HPDE6-E6E7 (cell line): ENCODE measurements around the gene MRGPRX1.
"Not testable (repeated sequence)": the region's sequence is repeated elsewhere in the genome, so short reads cannot be mapped to it uniquely, and the experiment has no call there.

Experiments
- DNase-seq: peaks from one replicate; pipeline ENCODE4 v3.0.0; 2011; ENCODE audit warnings: missing footprints; ENCODE audit errors: extremely low spot score

Gene MRGPRX1

DNA sequence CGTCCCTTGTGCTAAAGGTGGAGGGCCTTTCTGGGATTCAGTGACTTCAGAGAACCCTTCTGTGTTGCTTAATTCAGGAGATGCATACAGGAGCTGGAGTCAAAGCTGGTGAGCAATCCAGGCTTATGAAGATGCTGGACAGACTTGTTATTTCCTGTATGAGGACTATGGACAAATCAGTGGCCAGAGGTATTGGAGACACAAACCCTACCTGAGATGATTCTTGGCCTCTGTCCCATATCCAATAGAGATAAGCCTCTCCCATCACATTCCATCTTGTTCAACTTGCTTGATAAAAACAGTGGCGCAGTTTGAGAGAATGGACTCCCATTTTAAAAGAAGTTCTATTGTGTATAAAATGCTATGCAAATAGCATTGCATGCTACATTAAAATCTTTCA lies at the start of gene MRGPRX1:
Gene MRGPRX1 (minus strand): TSS at position 101 of the 400 bp plus-strand sequence. CDS start 4,630 bp downstream, outside the sequence.
- DNase-seq: no peak

DNA sequence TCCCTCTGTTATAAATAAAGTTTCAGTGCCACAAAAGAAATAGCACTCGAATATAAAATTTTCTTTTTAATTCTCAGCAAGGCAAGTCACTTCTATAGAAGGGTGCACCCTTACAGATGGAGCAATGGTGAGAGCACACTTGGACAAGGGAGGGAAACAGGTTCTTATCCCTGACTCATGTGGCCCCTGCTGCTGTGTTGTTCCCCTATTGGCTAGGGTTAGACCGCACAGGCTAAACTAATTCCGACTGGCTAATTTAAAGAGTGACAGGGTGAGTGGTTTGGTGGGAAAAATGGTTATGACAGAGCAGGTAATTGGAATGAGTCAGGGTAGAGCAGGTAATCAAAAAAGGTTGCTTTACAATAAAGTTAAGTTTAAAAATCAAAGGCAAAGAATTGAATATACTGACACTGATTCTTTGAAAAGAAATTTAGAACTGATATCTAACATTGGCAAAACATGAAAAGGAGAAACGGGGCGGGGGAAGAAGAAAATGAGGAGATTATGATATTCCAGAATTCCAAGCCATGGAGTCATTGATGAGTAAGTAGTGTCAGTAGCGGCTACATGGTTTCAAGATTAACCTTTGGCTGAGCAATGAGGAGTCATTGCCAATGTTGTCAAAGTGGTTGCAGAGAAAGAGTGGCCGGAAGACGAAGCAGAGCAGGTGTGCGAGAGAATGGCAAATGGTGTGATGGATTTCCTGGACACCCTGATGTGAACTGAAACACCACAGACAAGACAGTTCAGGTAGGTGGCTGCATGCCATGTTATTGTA lies 48.4 kb upstream of the MRGPRX1 start:
- DNase-seq: peak; percentile 65

DNA sequence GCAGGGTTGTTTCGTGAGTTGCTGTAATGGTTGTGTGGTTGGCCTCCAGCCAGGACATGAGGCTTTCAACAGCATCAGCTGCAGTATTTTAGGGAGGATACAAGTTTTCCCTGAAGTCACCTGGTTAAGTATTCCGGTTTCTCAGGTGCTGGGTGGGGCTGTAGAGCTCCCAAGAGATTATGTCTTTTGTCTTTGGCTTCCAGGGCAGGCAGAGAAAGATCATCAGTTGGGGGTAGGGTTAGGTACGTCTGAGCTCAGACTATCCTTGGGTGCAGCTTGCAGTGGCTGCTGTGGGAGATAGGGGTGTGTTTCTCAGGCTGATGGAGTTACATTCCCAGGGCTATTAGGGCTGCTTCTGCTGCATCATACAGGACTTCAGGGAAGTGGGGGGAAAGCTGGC lies 47.5 kb upstream of the MRGPRX1 start:
- DNase-seq: peak; percentile 3

DNA sequence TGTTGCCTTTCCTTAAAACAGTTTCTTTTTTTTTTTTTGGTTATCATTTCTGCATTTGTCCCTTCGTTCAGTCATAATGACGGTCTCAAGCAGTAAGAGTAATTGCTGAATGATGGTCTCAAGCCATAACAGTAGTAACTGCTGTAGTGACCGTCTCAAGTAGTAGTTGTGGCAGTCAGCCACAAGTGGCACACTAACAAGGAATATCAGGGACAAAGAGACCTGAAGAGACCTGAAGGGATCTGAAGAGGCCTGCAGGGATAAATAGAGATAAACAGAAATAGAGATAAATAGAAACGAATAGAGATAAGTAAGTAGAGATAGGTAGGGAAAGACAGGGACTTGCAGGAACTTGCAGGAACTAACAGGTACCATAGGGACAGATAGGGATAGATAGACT lies 42.7 kb upstream of the MRGPRX1 start:
- DNase-seq: no peak

DNA sequence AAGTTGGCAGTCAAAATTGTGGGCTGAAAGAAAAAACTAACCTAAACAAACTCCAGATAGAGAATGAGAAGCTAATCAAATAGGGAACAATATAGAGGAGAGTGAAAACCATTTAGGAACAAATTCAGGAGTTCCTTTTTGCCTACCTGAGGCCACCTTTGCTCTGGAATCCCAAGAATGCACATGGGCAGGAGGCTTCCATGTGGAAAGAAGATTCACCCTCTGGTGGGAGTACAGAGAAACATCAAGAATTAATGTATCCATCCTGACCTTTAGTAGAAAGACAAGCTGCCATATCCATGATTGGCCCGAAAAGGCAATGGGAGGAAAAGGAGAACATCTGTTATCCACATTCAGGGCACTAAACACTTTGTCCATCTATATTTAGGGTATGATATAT lies 35.0 kb upstream of the MRGPRX1 start:
- DNase-seq: no peak

DNA sequence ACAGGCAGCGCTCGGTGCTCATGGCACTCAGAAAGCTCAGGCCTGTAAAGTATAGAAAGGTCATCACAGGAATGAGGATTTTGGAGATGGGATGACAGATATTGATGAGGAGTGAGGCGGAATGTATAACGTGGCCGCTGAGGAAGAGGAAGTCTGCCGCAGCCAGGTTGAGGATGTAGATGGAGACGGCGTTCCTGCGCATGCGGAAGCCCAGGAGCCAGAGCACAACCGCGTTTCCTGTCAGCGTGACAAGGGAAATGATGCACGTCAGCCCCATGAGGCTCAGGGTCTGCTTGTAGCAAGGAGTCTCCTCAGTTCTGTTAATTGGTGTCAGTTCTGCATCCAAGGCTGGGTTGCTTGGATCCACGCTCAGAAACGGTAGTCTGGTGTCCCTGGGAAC lies 33.1 kb upstream of the MRGPRX1 start:
- no peak for DNase-seq

DNA sequence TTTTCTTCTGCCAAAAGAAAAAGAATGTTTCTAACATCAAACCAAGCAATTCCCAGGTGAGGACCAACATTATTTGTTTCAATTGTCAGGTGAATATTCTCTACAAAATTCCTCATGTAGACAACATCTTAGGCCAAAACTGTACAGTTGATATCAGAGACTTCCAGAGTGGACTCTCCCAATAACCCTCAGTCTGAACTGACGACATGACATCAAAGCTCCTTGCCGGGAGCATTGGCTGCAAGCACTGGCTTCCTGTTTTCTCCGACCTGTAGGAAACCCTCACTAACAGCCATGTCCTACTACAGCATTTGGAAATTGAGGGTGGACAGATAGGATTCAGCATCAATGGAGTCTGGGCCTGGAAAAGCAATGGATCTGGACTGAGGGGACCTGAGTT lies 30.5 kb upstream of the MRGPRX1 start:
- DNase-seq: no peak

DNA sequence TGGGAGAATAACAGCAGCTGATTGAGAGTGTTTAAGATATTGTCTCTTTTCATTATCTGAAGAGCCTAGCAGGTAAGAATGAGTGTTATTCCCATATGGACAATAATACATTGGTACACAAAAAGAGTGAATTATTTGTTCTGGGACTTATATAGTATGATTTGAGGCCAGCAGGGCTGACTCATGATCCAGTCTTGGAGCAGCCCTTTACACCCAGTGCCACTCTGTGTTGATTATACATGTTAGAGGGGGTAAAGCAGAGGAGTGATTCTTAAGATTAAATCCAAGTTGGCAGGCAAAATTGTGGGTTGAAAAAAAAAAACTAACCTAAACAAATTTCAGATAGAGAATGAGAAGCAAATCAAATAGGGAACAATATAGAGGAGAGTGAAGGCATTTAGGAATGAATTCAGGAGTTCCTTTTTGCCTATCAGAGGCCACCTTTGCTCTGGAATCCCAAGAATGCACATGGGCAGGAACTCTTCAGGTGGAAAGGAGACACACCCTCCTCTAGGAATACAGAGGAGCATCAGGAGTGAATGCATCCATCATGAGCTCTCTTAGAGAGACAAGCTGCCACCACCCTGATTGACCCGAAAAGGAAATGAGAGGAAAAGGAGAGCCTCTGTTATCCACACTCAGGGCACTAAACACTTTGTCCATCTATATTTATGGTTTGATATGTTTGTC lies 19.2 kb upstream of the MRGPRX1 start:
- DNase-seq: no peak

DNA sequence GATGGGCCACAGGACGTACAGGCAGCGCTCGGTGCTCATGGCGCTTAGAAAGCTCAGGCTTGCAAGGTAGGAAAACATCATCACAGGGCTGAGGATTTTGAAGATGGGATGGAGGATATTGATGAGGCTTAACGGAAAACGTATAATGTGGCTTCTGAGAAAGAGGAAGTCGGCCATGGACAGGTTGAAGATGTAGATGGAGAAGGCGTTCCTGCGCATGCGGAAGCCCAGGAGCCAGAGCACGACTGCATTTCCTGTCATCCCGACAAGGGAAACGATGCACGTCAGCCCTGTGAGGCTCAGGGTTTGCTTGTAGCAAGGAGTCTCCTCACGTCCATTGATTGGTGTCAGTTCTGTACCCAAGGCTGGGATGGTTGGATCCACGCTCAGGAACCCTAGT lies 17.4 kb upstream of the MRGPRX1 start:
- DNase-seq: no peak

DNA sequence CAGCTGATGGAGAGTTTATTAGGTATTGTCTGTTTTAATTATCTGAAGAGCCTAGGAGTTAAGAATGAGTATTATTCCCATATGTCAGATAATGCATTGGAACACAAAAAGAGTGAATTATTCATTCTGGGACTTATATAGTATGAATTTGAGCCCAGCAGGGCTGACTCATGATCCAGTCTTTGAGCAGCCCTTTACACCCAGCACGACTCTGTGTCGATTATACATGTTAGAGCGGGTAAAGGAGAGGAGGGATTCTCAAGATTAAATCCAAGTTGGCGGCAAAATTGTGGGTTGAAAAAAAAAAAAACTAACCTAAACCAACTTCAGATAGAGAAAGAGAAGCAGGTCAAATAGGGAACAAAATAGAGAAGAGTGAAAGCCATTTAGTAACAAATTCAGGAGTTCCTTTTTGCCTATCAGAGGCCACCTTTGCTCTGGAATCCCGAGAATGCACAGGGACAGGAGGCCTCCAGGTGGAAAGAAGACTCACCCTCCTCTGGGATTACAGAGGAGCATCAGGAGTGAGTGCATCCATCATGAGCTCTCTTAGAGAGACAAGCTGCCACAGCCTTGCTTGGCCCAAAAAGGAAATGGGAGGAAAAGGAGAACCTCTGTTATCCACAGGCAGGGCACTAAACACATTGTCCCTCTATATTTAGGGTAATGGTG lies 3.1 kb downstream of the MRGPRX1 start:
- no peak for DNase-seq

DNA sequence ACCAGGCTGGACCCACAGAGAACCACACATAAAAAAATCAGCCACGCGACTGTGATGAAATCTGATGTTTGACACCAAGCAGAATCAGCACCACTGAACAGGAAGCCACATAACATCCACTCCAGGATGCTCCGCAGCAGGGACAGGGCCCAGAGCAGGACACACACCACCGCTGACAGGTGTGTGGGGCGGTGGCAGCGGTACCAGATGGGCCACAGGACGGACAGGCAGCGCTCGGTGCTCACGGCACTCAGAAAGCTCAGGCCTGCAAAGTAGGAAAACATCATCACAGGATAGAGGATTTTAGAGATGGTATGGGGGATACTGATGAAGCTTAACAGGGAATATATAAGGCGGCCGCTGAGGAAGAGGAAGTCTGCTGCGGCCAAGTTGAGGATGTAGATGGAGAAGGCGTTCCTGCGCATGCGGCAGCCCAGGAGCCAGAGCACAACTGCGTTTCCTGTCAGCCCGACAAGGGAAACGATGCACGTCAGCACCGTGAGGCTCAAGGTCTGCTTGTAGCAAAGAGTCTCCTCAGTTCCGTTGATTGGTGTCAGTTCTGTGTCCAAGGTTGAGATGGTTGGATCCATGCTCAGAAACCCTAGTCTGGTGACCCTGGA lies 4.9 kb downstream of the MRGPRX1 start:
- DNase-seq: no peak

DNA sequence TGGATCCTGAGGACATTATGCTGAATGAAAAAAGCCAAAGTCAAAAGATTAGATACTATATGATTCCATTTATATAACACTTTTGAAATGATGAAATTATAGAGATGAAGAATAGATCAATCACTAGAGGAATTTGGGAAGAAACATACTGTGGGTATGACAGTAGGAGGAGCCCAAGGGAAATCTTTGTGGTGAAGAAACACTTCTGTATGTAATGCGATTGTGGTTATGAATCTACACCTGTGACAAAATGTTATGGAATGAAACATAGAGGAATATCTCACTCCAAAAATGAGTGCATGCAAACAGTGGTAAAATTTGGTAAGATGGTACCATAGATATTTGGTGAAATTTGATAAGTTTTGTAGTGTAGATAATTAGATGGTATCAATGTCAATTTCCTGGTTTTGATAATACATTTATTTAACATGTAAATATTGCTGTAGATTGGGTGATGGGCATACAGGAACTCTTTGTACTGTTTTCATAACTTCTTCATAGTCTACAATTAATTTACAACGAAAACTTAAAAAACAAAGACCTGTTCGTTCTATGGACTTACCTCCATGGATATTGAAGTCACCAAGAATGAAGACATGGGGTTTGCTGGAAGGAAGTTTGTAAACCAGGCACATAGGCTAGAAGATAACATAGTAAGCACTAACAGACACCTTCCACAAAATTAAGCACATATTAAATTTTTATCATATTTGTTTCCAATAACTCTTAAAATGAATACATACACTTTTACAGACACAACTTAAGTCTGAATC lies 11.5 kb downstream of the MRGPRX1 start:
- DNase-seq: no peak

DNA sequence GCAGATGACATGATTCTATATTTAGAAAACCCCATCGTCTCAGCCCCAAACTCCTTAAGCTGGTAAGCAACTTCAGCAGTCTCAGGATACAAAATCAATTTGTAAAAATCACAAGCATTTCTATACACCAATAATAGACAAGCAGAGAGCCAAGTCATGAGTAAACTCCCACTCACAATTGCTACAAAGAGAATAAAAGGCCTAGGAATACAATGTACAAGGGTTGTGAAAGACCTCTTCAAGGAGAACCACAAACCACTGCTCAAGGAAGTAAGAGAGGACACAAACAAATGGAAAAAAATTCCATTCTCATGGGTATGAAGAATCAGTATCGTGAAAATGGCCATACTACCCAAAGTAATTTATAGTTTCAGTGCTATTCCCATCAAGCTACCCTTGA lies 13.8 kb downstream of the MRGPRX1 start:
- DNase-seq: not testable (repeated sequence)

DNA sequence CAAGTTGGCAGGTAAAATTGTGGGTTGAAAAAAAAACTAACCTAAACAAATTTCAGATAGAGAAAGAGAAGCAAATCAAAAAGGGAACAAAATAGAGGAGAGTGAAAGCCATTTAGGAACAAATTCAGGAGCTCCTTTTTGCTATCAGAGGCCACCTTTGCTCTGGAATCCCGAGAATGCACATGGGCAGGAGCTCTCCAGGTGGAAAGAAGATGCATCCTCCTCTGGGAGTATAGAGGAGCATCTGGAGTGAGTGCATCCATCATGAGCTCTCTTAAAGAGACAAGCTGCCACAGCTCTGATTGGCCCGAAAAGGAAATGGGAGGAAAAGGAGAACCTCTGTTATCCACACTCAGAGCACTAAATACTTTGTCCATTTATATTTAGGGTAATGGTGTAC lies 26.3 kb downstream of the MRGPRX1 start:
- no peak for DNase-seq

DNA sequence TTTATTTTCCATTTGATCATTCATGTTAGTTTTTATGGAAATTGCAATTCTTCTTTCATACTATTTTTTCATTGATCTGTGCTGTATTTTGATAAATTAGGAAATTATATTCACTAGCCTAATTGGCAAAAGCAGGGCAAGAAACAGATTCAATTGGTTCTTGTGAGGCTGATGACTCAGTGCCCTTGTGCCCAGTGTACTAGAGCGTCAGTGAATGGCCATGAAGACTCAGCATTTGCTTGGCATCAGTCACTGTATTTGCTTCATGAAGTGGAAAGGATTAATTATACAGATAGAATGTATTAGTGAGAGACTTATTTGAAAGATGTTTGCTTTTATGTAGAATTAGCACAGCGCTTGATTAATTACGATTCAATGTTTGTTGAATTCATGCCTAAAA lies 31.8 kb downstream of the MRGPRX1 start:
- DNase-seq: no peak

DNA sequence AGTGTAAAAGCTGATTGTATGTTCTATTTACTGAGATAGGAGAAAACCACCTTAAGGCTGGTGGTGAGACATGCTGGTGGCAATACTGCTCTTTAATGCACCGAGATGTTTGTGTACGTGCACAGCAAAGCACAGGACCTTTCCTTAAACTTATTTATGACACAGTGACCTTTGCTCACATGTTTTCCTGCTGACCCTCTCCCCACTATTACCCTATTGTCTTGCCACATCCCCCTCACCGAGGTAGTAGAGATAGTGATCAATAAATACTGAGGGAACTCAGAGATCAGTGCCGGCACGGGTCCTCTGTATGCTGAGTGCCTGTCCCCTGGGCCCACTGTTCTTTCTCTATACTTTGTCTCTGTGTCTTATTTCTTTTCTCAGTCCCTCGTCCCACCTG lies 38.6 kb downstream of the MRGPRX1 start:
- not testable (repeated sequence) for DNase-seq

DNA sequence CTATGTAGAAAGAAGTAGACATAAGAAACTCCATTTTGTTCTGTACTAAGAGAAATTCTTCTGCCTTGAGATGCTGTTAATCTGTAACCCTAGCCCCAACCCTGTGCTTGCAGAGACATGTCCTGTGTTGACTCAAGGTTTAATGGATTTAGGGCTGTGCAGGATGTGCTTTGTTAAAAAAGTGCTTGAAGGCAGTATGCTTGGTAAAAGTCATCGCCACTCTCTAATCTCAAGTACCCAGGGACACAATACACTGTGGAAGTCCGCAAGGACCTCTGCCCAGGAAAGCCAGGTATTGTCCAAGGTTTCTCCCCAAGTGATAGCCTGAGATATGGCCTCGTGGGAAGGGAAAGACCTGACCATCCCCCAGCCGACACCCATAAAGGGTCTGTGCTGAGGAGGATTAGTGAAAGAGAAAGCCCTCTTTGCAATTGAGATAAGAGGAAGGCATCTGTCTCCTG lies 39.0 kb downstream of the MRGPRX1 start:
- DNase-seq: not testable (repeated sequence)

DNA sequence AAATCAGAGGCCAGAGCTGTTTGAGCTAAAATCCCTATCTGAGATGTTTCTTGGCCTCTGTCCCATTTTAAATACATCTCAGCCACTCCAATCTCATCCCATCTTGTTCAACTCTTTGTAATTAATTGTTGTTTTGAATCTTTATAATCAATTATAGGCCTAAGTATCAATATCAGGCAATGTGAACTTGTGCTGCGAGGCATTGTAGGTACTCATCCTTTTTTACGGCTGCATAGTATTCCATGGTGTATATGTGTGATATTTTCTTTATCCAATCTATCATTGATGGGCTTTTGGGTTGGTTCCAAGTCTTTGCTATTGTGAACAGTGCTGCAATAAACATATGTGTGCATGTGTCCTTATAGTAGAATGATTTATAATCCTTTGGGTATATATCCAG lies 47.5 kb downstream of the MRGPRX1 start:
- not testable (repeated sequence) for DNase-seq

DNA sequence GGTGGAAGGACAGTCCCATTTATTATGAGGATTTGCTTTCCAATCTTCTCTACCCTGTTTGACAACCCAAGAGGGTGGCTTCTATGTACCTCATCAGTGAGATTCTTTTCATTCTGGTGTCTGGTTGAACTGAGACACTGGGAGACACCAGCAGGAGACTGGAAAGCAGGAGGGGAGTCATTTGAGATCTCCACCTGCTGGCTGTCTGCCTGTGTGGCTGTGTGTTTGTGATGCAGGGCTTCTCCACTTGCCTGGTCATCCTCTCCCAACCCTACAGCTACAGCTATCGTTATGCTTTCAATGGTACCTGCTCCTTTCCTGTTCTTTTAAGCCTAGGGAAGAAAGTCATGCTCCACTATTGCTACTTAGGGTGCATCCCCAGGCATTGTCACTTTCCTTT lies 48.6 kb downstream of the MRGPRX1 start:
- no peak for DNase-seq
